Mesenteric fat pad (tissue), 1 donor: ENCODE results near the gene PRR27. TPM values are rescaled to one million over a fixed set of nuclear protein-coding genes. Genes with fewer than 3 reads are reported as not detected.
"Not testable (repeated sequence)": the region's sequence is repeated elsewhere in the genome, so short reads cannot be mapped to it uniquely, and the experiment has no call there.

Source experiments
- DNase-seq: peaks from one replicate; pipeline ENCODE4 v3.0.0-alpha.2; 2020; ENCODE audit warnings: low spot score
- total RNA-seq: library from RNA; stranded (reverse); fragmentation: NEBNext Ultra II Directional; extraction: Animal tissue kit (Norgen Biotek cat#: 25700); gene quantifications from one replicate; pipeline ENCODE4 v1.2.1, GENCODE V29; 2021
- donor health status: DM: yes; HTN: yes; CAD: no.

PRR27 gene
- total RNA-seq, 1 donor from 2014 or later: not detected

- no peak for DNase-seq
These were observed 43.8 kb downstream of the PRR27 start for GRCh38 chr4:70197842-70198241.

DNA sequence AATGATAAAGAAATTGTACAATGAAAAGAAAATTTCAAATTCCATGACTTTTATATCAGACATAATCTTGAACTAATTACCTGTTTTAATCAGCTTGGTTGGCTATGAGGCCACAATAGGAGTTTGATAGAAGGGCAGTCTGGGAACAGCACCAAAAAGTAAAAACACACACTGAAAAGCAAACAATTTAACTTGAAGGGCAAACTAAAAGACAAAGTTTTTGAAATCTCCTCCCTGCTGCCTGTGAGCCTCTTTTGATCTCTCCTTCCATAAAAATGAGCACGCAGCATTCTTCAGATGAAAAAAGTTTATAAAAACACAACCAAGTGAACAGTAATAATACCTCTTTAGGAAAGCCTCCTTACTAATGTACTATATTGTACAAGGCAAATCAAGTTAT lies 49.6 kb downstream of the PRR27 start:
- no peak for DNase-seq

DNA sequence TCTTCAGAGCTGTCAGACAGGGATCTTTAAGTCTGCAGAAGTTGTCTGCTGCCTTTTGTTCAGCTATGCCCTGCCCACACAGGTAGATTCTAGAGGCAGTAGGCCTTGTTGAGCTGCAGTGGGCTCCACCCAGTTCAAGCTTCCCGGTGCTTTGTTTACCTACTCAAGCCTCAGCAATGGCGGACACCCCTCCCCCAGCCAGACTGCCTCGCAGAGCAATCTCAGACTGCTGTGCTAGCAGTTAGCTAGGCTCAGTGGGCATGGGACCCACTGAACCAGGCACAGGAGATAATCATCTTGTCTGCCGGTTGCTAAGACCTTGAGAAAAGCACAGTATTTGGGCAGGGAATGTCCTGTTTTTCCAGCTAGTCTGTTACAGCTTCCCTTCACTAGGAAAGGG lies 58.7 kb downstream of the PRR27 start:
- not testable (repeated sequence) for DNase-seq

Other genes starting within 250 kb of the PRR27 start
- 32.3 TPM for gene CSN1S1, start 223.2 kb upstream of the PRR27 start, total RNA-seq
- gene CSN2, start 188.5 kb upstream of the PRR27 start, total RNA-seq: not detected
- gene STATH, start 158.3 kb upstream of the PRR27 start, total RNA-seq: not detected
- not detected for gene HTN3, start 125.8 kb upstream of the PRR27 start, total RNA-seq
- not detected for gene HTN1, start 103.8 kb upstream of the PRR27 start, total RNA-seq
- not detected for gene ODAM, start 41.5 kb downstream of the PRR27 start, total RNA-seq
- not detected for gene FDCSP, start 71.9 kb downstream of the PRR27 start, total RNA-seq
- not detected for gene CSN3, start 88.4 kb downstream of the PRR27 start, total RNA-seq
- not detected for gene CABS1, start 180.7 kb downstream of the PRR27 start, total RNA-seq
- not detected for gene SMR3A, start 206.5 kb downstream of the PRR27 start, total RNA-seq
- not detected for gene SMR3B, start 228.9 kb downstream of the PRR27 start, total RNA-seq
- not detected for gene OPRPN, start 243.7 kb downstream of the PRR27 start, total RNA-seq